Measurements from ENCODE around the gene TMPRSS15.

GRCh38 chr21:18285379-18285778, 118.2 kb downstream of the TMPRSS15 start:
- TF ChIP-seq CTCF (IDR thresholded peaks at IDR 0.05) (no peak), EP300 (IDR thresholded peaks at IDR 0.05) (no peak), POLR2A (IDR thresholded peaks at IDR 0.05) (no peak)

All from upper lobe of left lung (tissue), 4 donors.